GM10248 (cell line): ENCODE data around the gene CHD1.

Experiments
- CTCF ChIA-PET: fragments of 300-600 bp; sonication (Branson Sonifier 250); formaldehyde crosslinking; extraction: SDS; loops from one replicate; lab custom pipeline; 2021; ENCODE audit warnings: antibody characterized with exemption; lab: Yijun Ruan, JAX
- POLR2A ChIA-PET: fragments of 350-650 bp; sonication (Branson Sonifier 250); formaldehyde crosslinking; extraction: SDS; loops from one replicate; lab custom pipeline; 2020; ENCODE audit warnings: antibody characterized with exemption; lab: Yijun Ruan, JAX
- DNase-seq: peaks from one replicate; pipeline ENCODE4 v3.0.0; 2012; ENCODE audit errors: extremely low spot score
- TF ChIP-seq, protein P1 (sequence below): IDR thresholded peaks from 2 replicates; pipeline ENCODE4 v1.5.1; 2012; ENCODE audit warnings: mild to moderate bottlenecking, low read depth; ENCODE audit errors: extremely low read depth, missing control alignments, control extremely low read depth

The CHD1 gene

DNA sequence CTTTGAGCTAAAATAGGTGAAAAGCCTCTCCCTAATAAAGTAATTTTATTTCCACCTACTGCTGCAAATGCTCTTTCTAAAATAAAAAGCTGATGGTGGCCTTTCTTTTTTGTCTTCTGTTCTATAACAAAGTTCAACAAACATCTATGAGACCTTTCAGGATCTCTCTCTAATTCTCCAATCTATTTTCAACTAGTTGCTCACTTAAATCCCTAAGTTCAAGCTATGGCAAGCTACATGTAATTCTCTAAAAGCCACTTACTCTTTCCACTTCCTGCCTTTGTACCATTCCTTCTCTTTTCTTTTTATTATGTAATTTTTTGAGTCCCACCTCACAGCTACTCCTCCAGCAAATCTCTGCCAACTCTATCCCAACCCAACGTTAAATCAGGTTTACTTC is 20.9 kb downstream of the CHD1 start:
- TF ChIP-seq, protein P1, sequence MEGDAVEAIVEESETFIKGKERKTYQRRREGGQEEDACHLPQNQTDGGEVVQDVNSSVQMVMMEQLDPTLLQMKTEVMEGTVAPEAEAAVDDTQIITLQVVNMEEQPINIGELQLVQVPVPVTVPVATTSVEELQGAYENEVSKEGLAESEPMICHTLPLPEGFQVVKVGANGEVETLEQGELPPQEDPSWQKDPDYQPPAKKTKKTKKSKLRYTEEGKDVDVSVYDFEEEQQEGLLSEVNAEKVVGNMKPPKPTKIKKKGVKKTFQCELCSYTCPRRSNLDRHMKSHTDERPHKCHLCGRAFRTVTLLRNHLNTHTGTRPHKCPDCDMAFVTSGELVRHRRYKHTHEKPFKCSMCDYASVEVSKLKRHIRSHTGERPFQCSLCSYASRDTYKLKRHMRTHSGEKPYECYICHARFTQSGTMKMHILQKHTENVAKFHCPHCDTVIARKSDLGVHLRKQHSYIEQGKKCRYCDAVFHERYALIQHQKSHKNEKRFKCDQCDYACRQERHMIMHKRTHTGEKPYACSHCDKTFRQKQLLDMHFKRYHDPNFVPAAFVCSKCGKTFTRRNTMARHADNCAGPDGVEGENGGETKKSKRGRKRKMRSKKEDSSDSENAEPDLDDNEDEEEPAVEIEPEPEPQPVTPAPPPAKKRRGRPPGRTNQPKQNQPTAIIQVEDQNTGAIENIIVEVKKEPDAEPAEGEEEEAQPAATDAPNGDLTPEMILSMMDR, result no peak
- ChIA-PET POLR2A (no interaction called here), CTCF (interaction anchor here (0.8 to 9.3 kb wide), 5 partner anchors 9 to 156 kb away, joined by 3 to 64 read pairs (median 5); no protein-coding TSS in a partner anchor)
- DNase-seq, result no peak

DNA sequence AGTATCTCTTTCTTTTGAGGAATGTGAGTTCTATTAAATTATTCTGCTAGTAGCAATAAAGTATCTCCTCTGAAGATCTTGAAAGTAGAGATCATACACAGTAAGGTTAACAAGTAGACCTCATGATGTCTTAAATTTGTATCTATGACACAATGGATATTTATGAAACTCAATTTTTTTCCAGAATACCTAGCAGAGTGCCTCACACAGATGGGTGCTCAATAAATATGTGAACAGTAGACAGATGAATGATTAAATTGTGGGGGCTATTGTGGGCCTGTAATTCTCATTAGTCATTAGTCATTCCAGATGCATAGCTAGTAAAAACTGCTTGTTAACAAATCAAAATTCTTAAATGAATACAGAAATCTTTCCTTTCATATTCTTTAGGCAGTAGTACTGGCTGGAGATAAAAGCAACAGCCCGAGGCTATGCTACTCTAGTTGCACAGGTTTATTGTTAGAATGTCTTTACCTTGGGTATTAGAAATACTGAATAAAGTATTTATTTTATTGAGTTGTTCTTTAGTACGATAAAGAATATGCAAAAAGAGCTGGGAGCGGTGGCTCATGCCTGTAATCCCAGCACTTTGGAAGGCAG is 22.0 kb downstream of the CHD1 start:
- CTCF ChIA-PET, result interaction anchor here (0.6 to 9.3 kb wide), 6 partner anchors 17 to 157 kb away, joined by 3 to 64 read pairs (median 4); no protein-coding TSS in a partner anchor
- POLR2A ChIA-PET, result interaction anchor here (0.6 kb wide), 1 partner anchor 27 kb away, joined by 5 read pairs; no protein-coding TSS in a partner anchor
- DNase-seq, result no peak
- TF ChIP-seq, protein P1, result no peak

DNA sequence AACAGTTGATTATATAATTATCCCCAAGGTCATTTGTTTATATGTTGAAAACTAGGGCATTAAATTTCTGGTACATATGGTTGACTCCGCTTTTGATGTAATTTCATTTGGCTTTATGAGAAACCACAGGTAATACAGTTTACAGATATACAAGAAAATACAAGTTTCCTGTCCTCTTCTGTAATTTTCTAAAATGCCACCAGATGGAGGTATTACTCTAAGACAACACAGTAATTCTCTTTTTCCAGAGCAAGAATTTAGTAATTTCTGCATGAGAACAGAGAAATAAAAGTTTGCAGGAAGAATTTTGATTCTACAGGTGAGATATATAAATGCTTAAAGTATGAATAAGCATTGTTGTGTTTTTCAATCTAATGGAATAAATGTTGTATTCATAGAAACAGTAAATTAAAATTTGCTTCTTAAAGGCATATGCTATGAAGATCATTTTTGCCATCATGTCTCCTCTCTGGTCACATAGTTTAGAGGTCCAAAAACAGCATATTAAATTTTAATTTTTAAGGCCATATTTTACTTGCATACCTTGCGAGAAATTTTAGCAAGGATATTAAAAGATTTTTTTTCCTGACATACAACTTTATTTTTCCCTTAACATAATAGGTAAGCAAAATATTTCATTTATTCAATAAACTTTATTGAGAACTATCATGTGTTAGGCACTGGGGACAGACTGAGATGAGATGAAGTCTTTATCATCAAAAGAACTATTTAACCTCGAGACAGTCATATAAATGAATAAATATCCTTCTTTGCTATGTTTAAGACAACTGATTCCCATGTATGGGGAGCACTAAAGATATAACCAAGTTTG is 22.7 kb downstream of the CHD1 start:
- TF ChIP-seq, protein P1, result peak; percentile 66
- CTCF ChIA-PET, result interaction anchor here (1.0 to 9.3 kb wide), 9 partner anchors 15 to 155 kb away, joined by 3 to 64 read pairs (median 7); no protein-coding TSS in a partner anchor
- DNase-seq, result peak; percentile 19

DNA sequence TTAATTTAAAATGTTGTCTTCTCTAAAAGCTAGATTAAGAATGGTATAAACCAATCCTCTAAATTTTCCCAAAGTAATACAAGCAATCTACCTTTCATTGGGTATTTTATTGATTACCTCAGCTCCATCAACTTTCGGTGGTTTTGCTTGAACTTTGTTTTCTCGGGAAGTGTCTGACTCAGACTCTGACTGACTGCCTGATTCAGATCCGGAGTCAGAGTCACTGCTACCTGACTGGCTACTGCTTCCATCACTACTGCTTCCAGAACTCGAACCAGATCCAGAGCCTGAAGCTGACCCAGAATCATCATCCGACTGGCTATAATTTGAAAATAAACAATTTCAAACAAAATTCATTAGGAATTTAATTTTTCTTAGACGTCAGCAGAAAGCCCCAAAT is 24.0 kb downstream of the CHD1 start:
- TF ChIP-seq, protein P1, result no peak
- no peak for DNase-seq
- CTCF ChIA-PET, result interaction anchor here (1.0 to 2.5 kb wide), 10 partner anchors 8 to 156 kb away, joined by 3 to 20 read pairs (median 6); no protein-coding TSS in a partner anchor
- POLR2A ChIA-PET, result no interaction called here

More for the DNA sequence above, 22.7 kb downstream of the CHD1 start:
- POLR2A ChIA-PET, result no interaction called here

DNA sequence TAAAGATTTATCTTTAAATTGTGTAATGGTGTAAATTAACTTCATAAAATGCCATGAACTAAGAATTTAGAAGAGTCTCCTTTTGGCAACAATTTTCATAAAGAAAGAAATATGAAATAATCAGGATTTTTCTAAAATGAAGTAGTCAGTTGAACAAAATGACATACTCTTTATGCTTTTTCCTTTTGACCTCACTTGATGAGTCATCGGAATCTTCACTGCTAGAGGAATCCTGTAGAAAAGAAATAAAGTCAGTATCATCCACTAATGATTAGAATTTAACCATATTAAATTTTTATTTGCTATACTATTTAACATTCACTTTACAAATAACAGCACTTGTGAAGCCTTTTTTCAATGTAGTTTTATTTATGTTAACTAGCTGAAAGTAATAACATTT is 26.1 kb downstream of the CHD1 start:
- CTCF ChIA-PET, result interaction anchor here (1.2 kb wide), 1 partner anchor 158 kb away, joined by 3 read pairs; no protein-coding TSS in a partner anchor
- POLR2A ChIA-PET, result no interaction called here
- no peak for DNase-seq
- TF ChIP-seq, protein P1, result no peak

DNA sequence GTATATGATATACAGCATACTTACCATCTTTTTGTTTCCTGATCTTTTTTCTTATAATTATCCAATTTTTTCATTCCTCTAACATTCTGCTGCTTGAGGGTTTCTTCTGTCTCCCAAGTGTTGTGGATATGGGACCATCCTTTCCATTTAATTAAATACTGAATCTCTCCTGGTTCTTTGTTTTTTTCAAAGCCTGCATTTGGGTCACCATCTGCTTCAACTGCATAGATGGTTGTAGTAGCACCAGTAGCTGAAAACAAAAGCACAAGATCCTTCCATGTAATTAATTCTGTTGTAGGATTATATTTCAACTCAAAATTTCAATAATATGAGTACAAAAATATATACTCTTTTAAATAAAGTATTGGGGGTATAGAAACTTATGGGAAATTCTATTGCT is 29.4 kb downstream of the CHD1 start:
- POLR2A ChIA-PET, result no interaction called here
- no peak for DNase-seq
- TF ChIP-seq, protein P1, result no peak
- CTCF ChIA-PET, result interaction anchor here (0.6 to 1.6 kb wide), 4 partner anchors 14 to 132 kb away, joined by 3 to 5 read pairs (median 4); no protein-coding TSS in a partner anchor
